Activated CD8-positive, alpha-beta T cell treated with anti-CD3 and anti-CD28 coated beads for 36 hours (primary cell): ENCODE measurements around the gene CCDC149. TPM values are rescaled to one million over a fixed set of nuclear protein-coding genes. Genes with fewer than 3 reads are reported as not detected.

Experiments used
- ATAC-seq: fragments of 200-7000 bp; cut with Tn5 transposase; one replicate; pipeline ENCODE4 v1.10.0; 2021; ENCODE audit warnings: mild to moderate bottlenecking, moderate library complexity
- CTCF ChIA-PET: fragments of 350-600 bp; sonication (Branson Sonifier 250); formaldehyde crosslinking; loops from one replicate; lab custom pipeline; 2021; ENCODE audit warnings: antibody characterized with exemption; lab: Charles Lee
- POLR2A ChIA-PET: fragments of 350-600 bp; sonication (Branson Sonifier 250); formaldehyde crosslinking; loops from one replicate; lab custom pipeline; 2021; ENCODE audit warnings: antibody characterized with exemption; lab: Charles Lee
- DNase-seq: peaks from one replicate; pipeline ENCODE4 v3.0.0-alpha.2; 2020
- H3K27ac Mint-ChIP-seq: one replicate; pipeline ENCODE4 v1.8.0; 2021; ENCODE audit warnings: mild to moderate bottlenecking, mixed read lengths
- H3K27me3 Mint-ChIP-seq: one replicate; pipeline ENCODE4 v1.8.0; 2021; ENCODE audit warnings: mixed read lengths
- H3K36me3 Mint-ChIP-seq: one replicate; pipeline ENCODE4 v1.8.0; 2021; ENCODE audit warnings: low read depth, mixed read lengths
- H3K4me1 Mint-ChIP-seq: one replicate; pipeline ENCODE4 v1.8.0; 2021; ENCODE audit warnings: low read depth, mixed read lengths
- H3K4me3 Mint-ChIP-seq: one replicate; pipeline ENCODE4 v1.8.0; 2021; ENCODE audit warnings: mild to moderate bottlenecking, moderate library complexity, mixed read lengths
- H3K9me3 Mint-ChIP-seq: one replicate; pipeline ENCODE4 v1.8.0; 2021; ENCODE audit warnings: mixed read lengths
- CTCF ChIP-seq: fragments of 200-600 bp; IDR thresholded peaks from one replicate; pipeline ENCODE4 v1.8.0; 2022; ENCODE audit warnings: antibody characterized with exemption, mild to moderate bottlenecking
- intact Hi-C: fragments of 100-400 bp; cut with micrococcal nuclease; formaldehyde crosslinking; loops from one replicate; pipeline ENCODE4 v1.10.0; 2022
- total RNA-seq, 2 experiments: library from RNA; stranded (reverse); gene quantifications; one replicate each; pipeline ENCODE4 v1.2.3, GENCODE V29; 2021

The CCDC149 gene
- total RNA-seq, 2 experiments from 2014 or later, result not detected

DNA sequence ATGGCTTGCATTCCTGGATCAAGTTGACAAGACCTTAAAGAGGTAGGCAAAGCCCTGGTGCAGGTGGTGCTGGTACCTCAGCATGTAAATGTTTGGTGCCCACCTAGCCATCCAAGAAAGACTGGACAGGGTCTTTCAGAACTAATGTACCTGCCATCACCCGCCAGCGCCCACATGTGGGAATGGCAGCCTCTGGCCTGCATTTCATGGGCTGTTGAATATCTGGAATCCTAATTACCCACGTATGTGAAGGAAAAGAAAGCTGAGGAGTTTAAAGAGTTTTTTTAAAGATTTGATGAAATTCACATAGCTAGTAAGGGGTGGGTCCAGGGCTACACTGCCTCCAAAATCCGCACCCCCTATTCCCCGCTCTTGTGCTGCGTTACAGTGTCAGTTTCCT, 8.6 kb upstream of the CCDC149 start:
- ChIA-PET POLR2A (no interaction called here), CTCF (no interaction called here)
- no peak for TF ChIP-seq CTCF
- Mint-ChIP-seq H3K4me3 (no peak overlapping the region), H3K9me3 (peaks cover 6% of the 10 kb centered on the region), H3K27me3 (peaks cover 7% of the 10 kb centered on the region), H3K4me1 (no peaks in the 10 kb centered on the region), H3K27ac (no peak overlapping the region), H3K36me3 (no peaks in the 10 kb centered on the region)
- intact Hi-C loops, result no loop called here
- ATAC-seq, result no peak
- no peak for DNase-seq

- no peak overlapping the region for H3K4me3 Mint-ChIP-seq
- no peaks in the 10 kb centered on the region for H3K4me1 Mint-ChIP-seq
- CTCF ChIA-PET, result no interaction called here
- DNase-seq, result no peak
- no peak overlapping the region for H3K27ac Mint-ChIP-seq
- intact Hi-C loops, result no loop called here
- no peak for ATAC-seq
- no peaks in the 10 kb centered on the region for H3K36me3 Mint-ChIP-seq
- peaks cover 7% of the 10 kb centered on the region for H3K27me3 Mint-ChIP-seq
- no peak for TF ChIP-seq CTCF
- POLR2A ChIA-PET, result no interaction called here
- H3K9me3 Mint-ChIP-seq, result peaks cover 6% of the 10 kb centered on the region
Observed at GRCh38 chr4:24920008-24920407, 7.2 kb upstream of the CCDC149 start.

- Mint-ChIP-seq H3K4me1 (peaks cover 2% of the 10 kb centered on the region), H3K27me3 (peaks cover 18% of the 10 kb centered on the region), H3K4me3 (no peak overlapping the region), H3K27ac (no peak overlapping the region), H3K36me3 (no peaks in the 10 kb centered on the region), H3K9me3 (peaks cover 6% of the 10 kb centered on the region)
- intact Hi-C loops, result no loop called here
- no peak for DNase-seq
- no peak for ATAC-seq
- POLR2A ChIA-PET, result no interaction called here
- CTCF ChIA-PET, result no interaction called here
- TF ChIP-seq CTCF, result no peak
Observed at GRCh38 chr4:24917076-24917856, 4.4 kb upstream of the CCDC149 start.

- no peak for ATAC-seq
- TF ChIP-seq CTCF, result no peak
- no peak overlapping the region for H3K27ac Mint-ChIP-seq
- H3K4me3 Mint-ChIP-seq, result no peak overlapping the region
- CTCF ChIA-PET, result interaction anchor here (0.8 to 2.7 kb wide), 2 partner anchors 65 to 524 kb away, joined by 3 to 9 read pairs; no protein-coding TSS in a partner anchor
- H3K9me3 Mint-ChIP-seq, result peaks cover 6% of the 10 kb centered on the region
- H3K36me3 Mint-ChIP-seq, result no peaks in the 10 kb centered on the region
- H3K27me3 Mint-ChIP-seq, result peaks cover 34% of the 10 kb centered on the region
- POLR2A ChIA-PET, result no interaction called here
- peaks cover 2% of the 10 kb centered on the region for H3K4me1 Mint-ChIP-seq
- intact Hi-C loops, result no loop called here
- no peak for DNase-seq
Observed at GRCh38 chr4:24915121-24915922, 2.5 kb upstream of the CCDC149 start.

DNA sequence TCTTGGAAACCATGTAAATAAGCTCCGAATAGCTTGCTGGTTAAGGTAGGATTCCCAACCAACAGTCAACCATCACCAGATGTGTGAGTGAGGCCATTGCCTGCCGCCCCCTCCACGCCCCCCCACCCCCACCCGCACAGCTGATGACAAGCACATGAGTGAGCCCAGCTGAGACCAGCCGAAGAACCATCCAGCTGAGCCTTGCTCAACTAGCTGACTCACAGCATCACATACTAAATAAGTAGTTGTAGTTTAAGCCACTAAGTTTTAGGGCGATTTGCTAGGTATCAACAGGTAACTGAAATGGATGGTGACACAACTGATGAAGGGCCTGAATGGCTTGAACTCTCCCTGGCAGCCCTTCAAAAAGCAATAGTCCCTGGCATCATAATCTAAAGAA, 1.6 kb upstream of the CCDC149 start:
- H3K36me3 Mint-ChIP-seq, result no peaks in the 10 kb centered on the region
- peaks cover 2% of the 10 kb centered on the region for H3K4me1 Mint-ChIP-seq
- H3K27me3 Mint-ChIP-seq, result peaks cover 37% of the 10 kb centered on the region
- peaks cover 7% of the 10 kb centered on the region for H3K9me3 Mint-ChIP-seq
- no peak overlapping the region for H3K4me3 Mint-ChIP-seq
- ChIA-PET CTCF (interaction anchor here (2.7 kb wide), 1 partner anchor 66 kb away, joined by 9 read pairs; no protein-coding TSS in a partner anchor), POLR2A (no interaction called here)
- no peak for TF ChIP-seq CTCF
- intact Hi-C loops, result no loop called here
- H3K27ac Mint-ChIP-seq, result no peak overlapping the region
- ATAC-seq, result no peak
- no peak for DNase-seq
